ENCODE results near the gene FKBP1C. TPM values are rescaled to one million over a fixed set of nuclear protein-coding genes. Genes with fewer than 3 reads are reported as not detected.
"Not testable (repeated sequence)": the region's sequence is repeated elsewhere in the genome, so short reads cannot be mapped to it uniquely, and the experiment has no call there.

The FKBP1C gene
- not detected for total RNA-seq

GRCh38 chr6:63211343-63211742 is at the start of gene FKBP1C:
TSS of gene FKBP1C (plus strand) at chr6:63211469.
- H3K27me3 ChIP-seq (ENCODE audit: control insufficient read depth in 3 of 3, insufficient read depth in 3 of 3, low read length in 3 of 3); H3K9ac ChIP-seq (ENCODE audit: low read depth in 1 of 3, low read length in 3 of 3); H3K4me3 ChIP-seq (ENCODE audit: low read length in 3 of 3); H3K36me3 ChIP-seq (ENCODE audit: control insufficient read depth in 3 of 3, insufficient read depth in 3 of 3, low read length in 3 of 3); H3K27ac ChIP-seq (ENCODE audit: low read depth, low read length); H3K4me1 ChIP-seq (ENCODE audit: control insufficient read depth in 3 of 3, insufficient read depth in 3 of 3, low read length in 3 of 3); H3K9me3 ChIP-seq (ENCODE audit: control insufficient read depth in 3 of 3, low read length in 3 of 3): not testable (repeated sequence)

- H3K9ac ChIP-seq (ENCODE audit: low read depth in 1 of 3, low read length in 3 of 3); H3K4me3 ChIP-seq (ENCODE audit: low read length in 3 of 3); H3K4me1 ChIP-seq (ENCODE audit: control insufficient read depth in 3 of 3, insufficient read depth in 3 of 3, low read length in 3 of 3); H3K36me3 ChIP-seq (ENCODE audit: control insufficient read depth in 3 of 3, insufficient read depth in 3 of 3, low read length in 3 of 3); H3K27me3 ChIP-seq (ENCODE audit: control insufficient read depth in 3 of 3, insufficient read depth in 3 of 3, low read length in 3 of 3); H3K27ac ChIP-seq (ENCODE audit: low read depth, low read length); H3K9me3 ChIP-seq (ENCODE audit: control insufficient read depth in 3 of 3, low read length in 3 of 3): not testable (repeated sequence)
These were observed 47.0 kb upstream of the FKBP1C start for GRCh38 chr6:63164047-63164803.

DNA sequence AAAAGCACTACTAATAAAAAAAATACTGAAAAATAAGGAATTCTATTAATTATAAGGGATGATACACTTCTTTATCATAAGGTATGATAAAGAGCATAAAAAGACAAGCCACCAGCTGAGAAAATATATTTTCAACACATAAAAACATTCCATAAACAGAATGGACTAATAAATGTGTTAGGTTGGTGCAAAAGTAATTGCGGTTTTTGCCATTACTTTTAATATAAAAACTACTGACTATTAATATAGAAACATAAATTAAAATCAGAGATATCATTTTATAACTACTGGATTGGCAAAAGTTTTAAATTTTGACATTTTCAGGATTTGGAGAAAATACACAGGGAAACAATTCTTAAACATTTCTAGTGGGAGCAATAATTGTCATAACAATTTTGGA is 37.1 kb upstream of the FKBP1C start:
- H3K27ac ChIP-seq (ENCODE audit: low read depth, low read length): no peak overlapping the region
- H3K9me3 ChIP-seq (ENCODE audit: control insufficient read depth in 3 of 3, low read length in 3 of 3): no peaks in the 10 kb centered on the region
- H3K4me1 ChIP-seq (ENCODE audit: control insufficient read depth in 3 of 3, insufficient read depth in 3 of 3, low read length in 3 of 3): no peaks in the 10 kb centered on the region
- H3K4me3 ChIP-seq (ENCODE audit: low read length in 3 of 3): no peak overlapping the region
- H3K9ac ChIP-seq (ENCODE audit: low read depth in 1 of 3, low read length in 3 of 3): no peak overlapping the region
- no peaks in the 10 kb centered on the region for H3K36me3 ChIP-seq (ENCODE audit: control insufficient read depth in 3 of 3, insufficient read depth in 3 of 3, low read length in 3 of 3)
- no peaks in the 10 kb centered on the region for H3K27me3 ChIP-seq (ENCODE audit: control insufficient read depth in 3 of 3, insufficient read depth in 3 of 3, low read length in 3 of 3)

DNA sequence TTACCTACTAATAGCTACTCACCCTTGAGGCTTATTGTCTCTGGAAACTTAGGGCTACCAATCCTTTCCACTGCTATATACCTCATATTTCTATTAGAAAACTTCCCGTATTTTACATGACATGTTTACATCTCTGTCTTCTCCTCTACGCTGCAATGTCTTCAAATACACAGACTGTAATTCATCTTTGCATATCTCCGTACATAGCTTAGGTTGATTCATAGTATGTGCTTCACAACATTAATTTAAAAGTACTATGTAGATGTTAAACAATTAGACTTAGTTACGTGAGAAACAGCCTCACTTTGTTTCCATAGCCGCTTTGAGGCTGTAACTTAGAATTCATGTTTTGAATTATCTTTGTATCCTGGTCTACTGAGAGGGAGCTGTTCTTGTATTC is 35.1 kb upstream of the FKBP1C start:
- Histone ChIP-seq H3K9ac (ENCODE audit: low read depth in 1 of 3, low read length in 3 of 3) (no peak overlapping the region), H3K27me3 (ENCODE audit: control insufficient read depth in 3 of 3, insufficient read depth in 3 of 3, low read length in 3 of 3) (no peaks in the 10 kb centered on the region), H3K27ac (ENCODE audit: low read depth, low read length) (no peak overlapping the region), H3K9me3 (ENCODE audit: control insufficient read depth in 3 of 3, low read length in 3 of 3) (no peaks in the 10 kb centered on the region), H3K4me3 (ENCODE audit: low read length in 3 of 3) (no peak overlapping the region), H3K4me1 (ENCODE audit: control insufficient read depth in 3 of 3, insufficient read depth in 3 of 3, low read length in 3 of 3) (no peaks in the 10 kb centered on the region), H3K36me3 (ENCODE audit: control insufficient read depth in 3 of 3, insufficient read depth in 3 of 3, low read length in 3 of 3) (no peaks in the 10 kb centered on the region)

- H3K4me3 ChIP-seq (ENCODE audit: low read length in 3 of 3): no peak overlapping the region
- no peak overlapping the region for H3K9ac ChIP-seq (ENCODE audit: low read depth in 1 of 3, low read length in 3 of 3)
- H3K9me3 ChIP-seq (ENCODE audit: control insufficient read depth in 3 of 3, low read length in 3 of 3): no peaks in the 10 kb centered on the region
- no peaks in the 10 kb centered on the region for H3K36me3 ChIP-seq (ENCODE audit: control insufficient read depth in 3 of 3, insufficient read depth in 3 of 3, low read length in 3 of 3)
- H3K27ac ChIP-seq (ENCODE audit: low read depth, low read length): no peak overlapping the region
- no peaks in the 10 kb centered on the region for H3K27me3 ChIP-seq (ENCODE audit: control insufficient read depth in 3 of 3, insufficient read depth in 3 of 3, low read length in 3 of 3)
- no peaks in the 10 kb centered on the region for H3K4me1 ChIP-seq (ENCODE audit: control insufficient read depth in 3 of 3, insufficient read depth in 3 of 3, low read length in 3 of 3)
These were observed 30.9 kb upstream of the FKBP1C start for GRCh38 chr6:63180367-63180766.

DNA sequence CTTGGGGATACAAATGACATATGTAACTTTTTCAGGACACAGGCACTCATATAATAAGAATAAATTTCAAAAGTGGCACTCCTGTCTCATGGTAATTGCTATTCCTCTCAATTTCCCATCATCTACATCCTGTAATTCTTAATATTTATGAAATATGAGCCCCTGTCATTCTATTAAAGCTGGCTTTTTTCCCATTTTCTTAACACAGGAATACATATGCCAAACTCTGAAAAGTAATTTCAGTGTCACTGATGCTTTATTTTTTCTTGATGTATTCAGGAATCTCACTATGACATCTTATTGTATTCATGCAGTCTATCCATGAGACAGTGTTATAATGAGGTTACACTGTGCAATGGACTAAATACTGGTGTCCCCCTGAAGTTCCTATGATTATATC is 24.3 kb upstream of the FKBP1C start:
- no peak overlapping the region for H3K9ac ChIP-seq (ENCODE audit: low read depth in 1 of 3, low read length in 3 of 3)
- no peak overlapping the region for H3K27ac ChIP-seq (ENCODE audit: low read depth, low read length)
- H3K36me3 ChIP-seq (ENCODE audit: control insufficient read depth in 3 of 3, insufficient read depth in 3 of 3, low read length in 3 of 3): no peaks in the 10 kb centered on the region
- H3K4me3 ChIP-seq (ENCODE audit: low read length in 3 of 3): no peak overlapping the region
- no peaks in the 10 kb centered on the region for H3K9me3 ChIP-seq (ENCODE audit: control insufficient read depth in 3 of 3, low read length in 3 of 3)
- no peaks in the 10 kb centered on the region for H3K27me3 ChIP-seq (ENCODE audit: control insufficient read depth in 3 of 3, insufficient read depth in 3 of 3, low read length in 3 of 3)
- no peaks in the 10 kb centered on the region for H3K4me1 ChIP-seq (ENCODE audit: control insufficient read depth in 3 of 3, insufficient read depth in 3 of 3, low read length in 3 of 3)

GRCh38 chr6:63188828-63189227 is 22.4 kb upstream of the FKBP1C start:
- Histone ChIP-seq H3K4me1 (ENCODE audit: control insufficient read depth in 3 of 3, insufficient read depth in 3 of 3, low read length in 3 of 3) (no peaks in the 10 kb centered on the region), H3K9me3 (ENCODE audit: control insufficient read depth in 3 of 3, low read length in 3 of 3) (no peaks in the 10 kb centered on the region), H3K27me3 (ENCODE audit: control insufficient read depth in 3 of 3, insufficient read depth in 3 of 3, low read length in 3 of 3) (no peaks in the 10 kb centered on the region), H3K36me3 (ENCODE audit: control insufficient read depth in 3 of 3, insufficient read depth in 3 of 3, low read length in 3 of 3) (no peaks in the 10 kb centered on the region), H3K4me3 (ENCODE audit: low read length in 3 of 3) (no peak overlapping the region), H3K9ac (ENCODE audit: low read depth in 1 of 3, low read length in 3 of 3) (no peak overlapping the region), H3K27ac (ENCODE audit: low read depth, low read length) (no peak overlapping the region)

- H3K4me3 ChIP-seq (ENCODE audit: low read length in 3 of 3): no peak overlapping the region
- no peak overlapping the region for H3K9ac ChIP-seq (ENCODE audit: low read depth in 1 of 3, low read length in 3 of 3)
- H3K27me3 ChIP-seq (ENCODE audit: control insufficient read depth in 3 of 3, insufficient read depth in 3 of 3, low read length in 3 of 3): no peaks in the 10 kb centered on the region
- no peaks in the 10 kb centered on the region for H3K4me1 ChIP-seq (ENCODE audit: control insufficient read depth in 3 of 3, insufficient read depth in 3 of 3, low read length in 3 of 3)
- H3K9me3 ChIP-seq (ENCODE audit: control insufficient read depth in 3 of 3, low read length in 3 of 3): no peaks in the 10 kb centered on the region
- no peak overlapping the region for H3K27ac ChIP-seq (ENCODE audit: low read depth, low read length)
- H3K36me3 ChIP-seq (ENCODE audit: control insufficient read depth in 3 of 3, insufficient read depth in 3 of 3, low read length in 3 of 3): no peaks in the 10 kb centered on the region
These were observed 17.9 kb upstream of the FKBP1C start for GRCh38 chr6:63193324-63193723.

- H3K27me3 ChIP-seq (ENCODE audit: control insufficient read depth in 3 of 3, insufficient read depth in 3 of 3, low read length in 3 of 3): no peaks in the 10 kb centered on the region
- H3K27ac ChIP-seq (ENCODE audit: low read depth, low read length): no peak overlapping the region
- H3K4me3 ChIP-seq (ENCODE audit: low read length in 3 of 3): no peak overlapping the region
- H3K4me1 ChIP-seq (ENCODE audit: control insufficient read depth in 3 of 3, insufficient read depth in 3 of 3, low read length in 3 of 3): no peaks in the 10 kb centered on the region
- H3K9me3 ChIP-seq (ENCODE audit: control insufficient read depth in 3 of 3, low read length in 3 of 3): peaks cover 0 to 4% (median 0%) of the 10 kb centered on the region in 3 donors
- no peak overlapping the region for H3K9ac ChIP-seq (ENCODE audit: low read depth in 1 of 3, low read length in 3 of 3)
- no peaks in the 10 kb centered on the region for H3K36me3 ChIP-seq (ENCODE audit: control insufficient read depth in 3 of 3, insufficient read depth in 3 of 3, low read length in 3 of 3)
These were observed 13.5 kb upstream of the FKBP1C start for GRCh38 chr6:63197741-63198140.

- H3K4me3 ChIP-seq (ENCODE audit: low read length in 3 of 3): no peak overlapping the region
- H3K36me3 ChIP-seq (ENCODE audit: control insufficient read depth in 3 of 3, insufficient read depth in 3 of 3, low read length in 3 of 3): no peaks in the 10 kb centered on the region
These were observed 2.1 kb downstream of the FKBP1C start for GRCh38 chr6:63213325-63213724.

More at GRCh38 chr6:63213325-63213724, 2.1 kb downstream of the FKBP1C start:
- H3K27ac ChIP-seq (ENCODE audit: low read depth, low read length): no peak overlapping the region
- H3K9me3 ChIP-seq (ENCODE audit: control insufficient read depth in 3 of 3, low read length in 3 of 3): no peaks in the 10 kb centered on the region
- H3K27me3 ChIP-seq (ENCODE audit: control insufficient read depth in 3 of 3, insufficient read depth in 3 of 3, low read length in 3 of 3): no peaks in the 10 kb centered on the region
- no peak overlapping the region for H3K9ac ChIP-seq (ENCODE audit: low read depth in 1 of 3, low read length in 3 of 3)
- no peaks in the 10 kb centered on the region for H3K4me1 ChIP-seq (ENCODE audit: control insufficient read depth in 3 of 3, insufficient read depth in 3 of 3, low read length in 3 of 3)
